Motor neuron (in vitro differentiated cells): ENCODE data around the gene SERPINB12. TPM values are rescaled to one million over a fixed set of nuclear protein-coding genes. Genes with fewer than 3 reads are reported as not detected.

Experiments
- ATAC-seq, 8 experiments: fragments of 200-7000 bp; cut with Tn5 transposase; replicated peaks in 6 of 8; 2 replicates each; pipeline ENCODE4 v1.8.0; 2021; ENCODE audit warnings: mild to moderate bottlenecking in 8 of 8, moderate library complexity in 8 of 8
- H3K27ac ChIP-seq, 2 donors: fragments of 250-450 bp; sonication (Bioruptor Pico); 2 replicates each; pipeline ENCODE4 v1.9.0; 2021; ENCODE audit warnings: antibody characterized with exemption in 2 of 2, mild to moderate bottlenecking in 2 of 2, moderate library complexity in 1 of 2
- H3K4me1 ChIP-seq, 2 donors: fragments of 250-450 bp; sonication (Bioruptor Pico); replicated peaks in 1 of 2; 2 replicates each; pipeline ENCODE4 v1.6.1; 2021; ENCODE audit warnings: antibody characterized with exemption in 2 of 2, mild to moderate bottlenecking in 2 of 2, moderate library complexity in 1 of 2
- H3K4me3 ChIP-seq, 5 donors: fragments of 250-450 bp; sonication (Bioruptor Pico); 2 replicates each; pipeline ENCODE4 v1.9.0; 2021; ENCODE audit warnings: antibody characterized with exemption in 5 of 5, mild to moderate bottlenecking in 5 of 5, moderate library complexity in 4 of 5
- WGBS, 10 experiments: fragments of 450-650 bp; shearing (Covaris generic); methylation state at CpG; one replicate each; pipeline ENCODE4 v1.0.0; 2022; 5-methylcytosine and 5-hydroxymethylcytosine counted together
- in situ Hi-C, 9 experiments: fragments of 400-800 bp; cut with MboI; loops; one replicate each; pipeline ENCODE4 v1.15.0; 2021; ENCODE audit warnings: low sequenced_read_pairs in 9 of 9, low pct_unique_long_range_greater_than_20kb in 2 of 9; ENCODE audit not compliant: unreplicated experiment in 9 of 9
- total RNA-seq, 8 experiments: library from RNA; unstranded; fragments of 300-600 nt; gene quantifications; 2 replicates each; pipeline versions ENCODE4 v1.2.3 to v1.2.4, GENCODE V29; 2022

Gene SERPINB12
- total RNA-seq, 8 experiments from 2014 or later: 0.21 TPM; not detected in 7

DNA sequence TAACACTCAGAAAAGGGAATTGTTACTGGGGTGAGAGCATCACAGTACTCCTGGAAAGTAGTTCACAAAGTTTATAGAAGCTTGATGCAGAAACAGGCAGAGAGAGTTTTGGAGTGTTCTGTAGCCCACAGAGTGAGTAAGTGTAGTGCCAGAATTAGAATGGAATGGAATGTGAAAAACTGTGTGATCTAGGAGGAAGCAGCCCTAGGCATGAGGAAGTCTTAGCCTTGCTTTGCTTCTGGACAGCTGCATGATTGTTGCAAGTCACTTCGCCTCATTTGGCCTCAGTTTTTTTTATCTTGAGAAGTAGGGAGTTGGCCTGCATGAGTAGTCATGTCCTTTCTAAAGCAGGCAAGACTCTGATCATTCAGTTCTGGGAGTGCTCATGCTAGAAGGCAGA is 10.9 kb downstream of the SERPINB12 start:
- Histone ChIP-seq H3K4me3 (no peak overlapping the region), H3K4me1 (no peaks in the 10 kb centered on the region), H3K27ac (no peak overlapping the region)
- ATAC-seq: peak in 4 of 8 experiments; percentile 21 to 98 (median 86)
- WGBS, 10 experiments: 0 to 90% (median 80%) methylated on average over 1 of the region's 1 CpG; no CpG with 5 or more reads in 3 of the 10 experiments
- in situ Hi-C loops: no loop called here

DNA sequence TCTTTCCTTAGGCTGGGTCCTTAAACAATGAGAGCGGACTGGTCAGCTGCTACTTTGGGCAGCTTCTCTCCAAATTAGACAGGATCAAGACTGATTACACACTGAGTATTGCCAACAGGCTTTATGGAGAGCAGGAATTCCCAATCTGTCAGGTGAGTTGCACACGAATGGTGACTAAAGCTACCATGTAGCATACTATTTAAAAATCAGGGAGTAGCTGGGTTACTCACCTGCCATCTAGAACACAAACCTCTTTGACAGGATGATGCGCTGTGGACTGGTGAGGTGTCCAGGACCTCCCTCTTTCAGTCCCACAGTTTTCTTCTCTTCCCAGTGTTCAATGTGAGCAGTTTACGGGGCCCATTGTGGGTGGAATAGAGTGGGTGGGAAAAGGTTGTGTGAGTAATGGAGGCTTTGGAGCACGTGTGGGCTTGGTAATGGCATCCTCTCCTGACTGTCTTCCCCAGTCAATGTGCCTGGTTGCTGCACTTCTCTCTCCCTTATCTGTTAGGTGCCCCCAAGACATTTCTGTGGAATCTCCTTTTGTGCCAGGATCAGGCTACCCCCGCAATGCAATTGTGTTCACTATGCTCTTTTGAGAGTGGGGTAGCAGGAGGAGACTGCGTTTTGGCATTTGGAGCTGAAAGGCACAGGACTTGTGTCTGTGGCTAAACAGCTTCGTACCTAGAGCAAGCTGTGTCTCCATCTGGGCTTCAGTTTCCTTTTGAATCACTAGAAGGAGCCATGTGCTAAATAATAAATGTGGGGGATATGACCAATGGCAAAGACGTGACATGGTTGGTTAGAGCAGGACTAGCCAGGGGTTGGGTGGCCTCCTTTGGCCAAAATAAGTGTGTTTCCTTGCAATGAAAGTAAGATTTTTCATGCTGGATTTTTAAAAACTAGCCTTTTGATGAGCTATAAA is 17.7 kb downstream of the SERPINB12 start:
- no peaks in the 10 kb centered on the region for H3K4me1 ChIP-seq
- H3K27ac ChIP-seq: no peak overlapping the region
- no peak for ATAC-seq
- H3K4me3 ChIP-seq: no peak overlapping the region
- in situ Hi-C loops: no loop called here
- 43 to 100% (median 73%) methylated on average over 2 to 6 of the region's 9 CpGs; no CpG with 5 or more reads in 4 of the 10 experiments for WGBS, 10 experiments

GRCh38 chr18:63562284-63562683 is 20.1 kb downstream of the SERPINB12 start:
- H3K4me3 ChIP-seq: no peak overlapping the region
- no peak for ATAC-seq
- no peaks in the 10 kb centered on the region for H3K4me1 ChIP-seq
- in situ Hi-C loops: no loop called here
- WGBS, 10 experiments: 47 to 100% (median 90%) methylated on average over 1 to 4 of the region's 4 CpGs; no CpG with 5 or more reads in 3 of the 10 experiments
- H3K27ac ChIP-seq: no peak overlapping the region

- ATAC-seq: no peak
- Histone ChIP-seq H3K4me3 (no peak overlapping the region), H3K27ac (no peak overlapping the region), H3K4me1 (no peaks in the 10 kb centered on the region)
- in situ Hi-C loops: no loop called here
- WGBS, 10 experiments: 54 to 100% (median 82%) methylated on average over 1 to 4 of the region's 4 CpGs; no CpG with 5 or more reads in 1 of the 10 experiments
These were observed 21.9 kb downstream of the SERPINB12 start for GRCh38 chr18:63564021-63564420.

DNA sequence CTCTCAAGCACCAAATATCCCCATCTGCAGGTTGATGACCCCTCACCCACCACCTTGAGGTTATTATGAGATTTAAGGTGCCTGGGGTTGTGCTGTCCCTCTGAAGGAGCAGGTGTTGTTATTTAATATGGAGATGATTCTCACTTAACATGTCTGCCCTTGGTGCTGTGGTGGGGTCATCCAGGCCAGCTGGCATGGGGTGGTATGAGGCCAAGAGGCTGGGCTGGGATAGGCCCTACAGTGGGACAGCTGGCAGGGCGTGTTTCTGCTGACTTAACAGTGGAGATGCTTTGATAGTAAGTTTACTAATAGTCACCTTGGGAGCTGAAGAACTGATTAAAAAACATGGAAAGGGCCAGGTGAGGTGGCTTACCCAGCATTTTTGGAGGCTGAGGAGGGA is 22.4 kb downstream of the SERPINB12 start:
- Histone ChIP-seq H3K27ac (no peak overlapping the region), H3K4me1 (no peaks in the 10 kb centered on the region), H3K4me3 (no peak overlapping the region)
- ATAC-seq: no peak
- WGBS, 10 experiments: 50 to 100% (median 80%) methylated on average over 1 of the region's 1 CpG; no CpG with 5 or more reads in 7 of the 10 experiments
- in situ Hi-C loops: no loop called here

GRCh38 chr18:63567276-63567675 is 25.1 kb downstream of the SERPINB12 start:
- in situ Hi-C loops: no loop called here

DNA sequence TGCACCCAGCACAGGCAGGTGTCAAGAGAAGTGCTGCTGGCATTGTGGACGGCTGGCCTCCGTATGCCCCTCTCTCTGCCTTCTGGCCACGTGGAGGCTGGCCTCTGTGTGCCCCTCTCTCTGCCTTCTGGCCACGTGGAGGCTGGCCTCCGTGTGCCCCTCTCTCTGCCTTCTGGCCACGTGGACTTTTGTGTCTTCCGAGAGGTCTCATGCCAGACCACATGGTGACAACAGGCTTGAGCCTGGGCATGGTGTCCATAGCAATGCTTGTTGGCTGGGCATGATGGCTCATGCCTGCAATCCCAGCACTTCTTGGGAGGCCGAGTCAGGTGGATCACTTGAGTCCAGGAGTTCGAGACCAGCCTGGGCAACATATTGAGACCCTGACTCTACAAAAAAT is 25.7 kb downstream of the SERPINB12 start:
- Histone ChIP-seq H3K4me1 (no peaks in the 10 kb centered on the region), H3K4me3 (no peak overlapping the region), H3K27ac (no peak overlapping the region)
- WGBS, 10 experiments: 14 to 93% (median 40%) methylated on average over 1 to 6 of the region's 9 CpGs; no CpG with 5 or more reads in 3 of the 10 experiments
- no peak for ATAC-seq
- in situ Hi-C loops: no loop called here

More at GRCh38 chr18:63567276-63567675, 25.1 kb downstream of the SERPINB12 start:
- H3K27ac ChIP-seq: no peak overlapping the region
- ATAC-seq: no peak
- 0 to 100% (median 74%) methylated on average over 1 to 5 of the region's 5 CpGs; no CpG with 5 or more reads in 2 of the 10 experiments for WGBS, 10 experiments
- H3K4me3 ChIP-seq: no peak overlapping the region
- no peaks in the 10 kb centered on the region for H3K4me1 ChIP-seq

DNA sequence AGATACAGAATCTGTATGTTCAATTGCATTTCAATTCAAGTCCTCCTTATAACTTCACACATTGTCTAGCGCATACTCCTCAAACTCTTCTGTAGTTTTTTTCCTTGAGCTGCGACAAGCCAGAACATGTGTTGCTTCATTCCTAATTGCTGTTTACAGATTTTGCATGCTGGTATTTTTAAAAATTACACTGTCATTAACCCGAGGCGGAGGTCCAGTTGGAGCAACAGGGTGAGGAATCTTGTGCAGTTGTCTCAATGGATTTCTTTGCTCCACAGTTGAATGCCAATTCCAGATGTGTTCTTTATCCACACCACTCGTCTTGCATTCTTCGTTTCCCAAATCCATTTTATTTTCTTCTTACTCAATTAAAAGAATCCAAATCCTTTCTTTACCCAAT is 28.6 kb downstream of the SERPINB12 start:
- H3K4me1 ChIP-seq: no peaks in the 10 kb centered on the region
- in situ Hi-C loops: no loop called here
- WGBS, 10 experiments: 0 to 100% (median 83%) methylated on average over 1 to 6 of the region's 6 CpGs; no CpG with 5 or more reads in 1 of the 10 experiments
- no peak overlapping the region for H3K27ac ChIP-seq
- H3K4me3 ChIP-seq: no peak overlapping the region
- ATAC-seq: peak in 2 of 8 experiments; percentile 15 to 70

GRCh38 chr18:63575681-63576080 is 33.5 kb downstream of the SERPINB12 start:
- H3K27ac ChIP-seq: no peak overlapping the region
- ATAC-seq: no peak
- H3K4me1 ChIP-seq: no peaks in the 10 kb centered on the region
- in situ Hi-C loops: loop anchor here in 1 of 9 experiments (25.0 kb wide), 2 partner anchors 162 to 262 kb away; no protein-coding TSS in a partner anchor
- no peak overlapping the region for H3K4me3 ChIP-seq

GRCh38 chr18:63578357-63578958 is 36.3 kb downstream of the SERPINB12 start:
- no peak overlapping the region for H3K27ac ChIP-seq
- in situ Hi-C loops: loop anchor here in 1 of 9 experiments (25.0 kb wide), 2 partner anchors 159 to 259 kb away; no protein-coding TSS in a partner anchor
- H3K4me1 ChIP-seq: no peaks in the 10 kb centered on the region
- WGBS, 10 experiments: 0 to 25% (median 10%) methylated on average over 3 to 5 of the region's 5 CpGs
- ATAC-seq: peak in 4 of 8 experiments; percentile 44 to 77 (median 51)
- H3K4me3 ChIP-seq: no peak overlapping the region

GRCh38 chr18:63579616-63580015 is 37.4 kb downstream of the SERPINB12 start:
- Histone ChIP-seq H3K27ac (no peak overlapping the region), H3K4me3 (no peak overlapping the region), H3K4me1 (no peaks in the 10 kb centered on the region)
- 0 to 100% (median 40%) methylated on average over 1 to 2 of the region's 2 CpGs; no CpG with 5 or more reads in 1 of the 10 experiments for WGBS, 10 experiments
- in situ Hi-C loops: loop anchor here in 1 of 9 experiments (5.0 to 25.0 kb wide), 3 partner anchors 62 to 258 kb away; no protein-coding TSS in a partner anchor
- no peak for ATAC-seq

DNA sequence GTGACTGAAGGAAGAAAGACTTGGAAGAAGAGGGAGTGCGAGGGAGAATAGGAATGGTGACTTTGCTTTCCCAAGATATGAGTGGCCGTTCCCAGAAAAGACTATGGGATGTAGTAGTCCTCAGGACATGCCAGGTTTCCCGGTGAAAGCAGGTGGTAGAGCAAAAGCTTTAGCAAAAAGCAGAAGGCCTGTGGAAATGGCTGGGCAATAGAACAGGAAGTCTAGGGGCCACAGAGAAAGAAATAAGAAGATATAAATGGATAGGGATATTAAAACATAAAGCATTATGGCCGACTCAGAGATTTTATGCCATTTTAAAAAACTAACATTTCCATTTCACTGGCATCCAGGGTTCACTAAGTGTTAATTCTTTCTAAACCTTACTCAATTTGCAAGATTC is 43.8 kb downstream of the SERPINB12 start:
- Histone ChIP-seq H3K4me1 (no peaks in the 10 kb centered on the region), H3K27ac (no peak overlapping the region), H3K4me3 (no peak overlapping the region)
- no peak for ATAC-seq
- WGBS, 10 experiments: 55 to 100% (median 93%) methylated on average over 1 to 4 of the region's 4 CpGs
- in situ Hi-C loops: loop anchor here in 1 of 9 experiments (25.0 kb wide), 2 partner anchors 151 to 251 kb away; no protein-coding TSS in a partner anchor

DNA sequence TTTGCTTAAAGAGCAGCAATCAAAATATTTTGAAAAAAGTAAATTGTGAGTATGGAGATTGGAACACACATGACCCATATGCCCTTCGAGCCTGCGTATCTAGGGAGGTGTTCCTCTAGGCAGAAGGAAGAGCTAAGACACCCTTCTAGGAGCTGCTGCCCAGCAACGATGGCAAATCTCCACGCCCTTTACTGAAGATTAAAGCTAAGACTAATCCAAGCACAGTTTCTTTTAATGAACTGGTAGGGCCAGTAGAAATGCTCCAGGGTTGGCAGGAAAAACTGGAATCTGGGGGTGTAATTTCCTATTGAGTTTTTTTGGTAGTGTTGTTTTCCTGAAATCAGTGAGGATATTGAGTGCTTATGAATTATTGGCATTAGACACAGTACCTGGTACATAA is 44.3 kb downstream of the SERPINB12 start:
- no peak for ATAC-seq
- H3K27ac ChIP-seq: no peak overlapping the region
- in situ Hi-C loops: loop anchor here in 1 of 9 experiments (25.0 kb wide), 2 partner anchors 151 to 251 kb away; no protein-coding TSS in a partner anchor
- 11 to 95% (median 76%) methylated on average over 2 to 4 of the region's 4 CpGs; no CpG with 5 or more reads in 2 of the 10 experiments for WGBS, 10 experiments
- no peak overlapping the region for H3K4me3 ChIP-seq
- no peaks in the 10 kb centered on the region for H3K4me1 ChIP-seq
